IMR-90 (cell line): ENCODE data around the gene IGLL5. TPM values are rescaled to one million over a fixed set of nuclear protein-coding genes. Genes with fewer than 3 reads are reported as not detected.
"Not testable (repeated sequence)": the region's sequence is repeated elsewhere in the genome, so short reads cannot be mapped to it uniquely, and the experiment has no call there.

ENCODE experiments used
- ATAC-seq: fragments of 200-7000 bp; cut with Tn5 transposase; 2 replicates; pipeline ENCODE4 v1.9.1; 2020; ENCODE audit warnings: low read depth, mild to moderate bottlenecking, moderate library complexity
- BruUV-seq: library from RNA; stranded (reverse); fragments of 400-500 nt; replicated peaks from 2 replicates; lab custom pipeline; 2021; lab: Mats Ljungman, UMichigan
- CTCF ChIA-PET: fragments of 300-600 bp; formaldehyde crosslinking; extraction: SDS; loops from one replicate; lab custom pipeline; 2021; ENCODE audit warnings: antibody characterized with exemption; lab: Yijun Ruan, JAX
- POLR2A ChIA-PET: fragments of 300-600 bp; sonication (Branson Sonifier 250); formaldehyde crosslinking; loops from one replicate; lab custom pipeline; 2022; ENCODE audit warnings: antibody characterized with exemption; ENCODE audit not compliant: unreplicated experiment; lab: Charles Lee
- DNase-seq: peaks from one replicate; pipeline ENCODE4 v3.0.0; 2013
- H2AFZ ChIP-seq: replicated peaks from 2 replicates; pipeline ENCODE3; 2013; ENCODE audit warnings: low read length, mild to moderate bottlenecking; ENCODE audit not compliant: poor library complexity
- H2AK5ac ChIP-seq: 2 replicates; pipeline ENCODE4 v1.6.1; 2013; ENCODE audit warnings: low read depth, low read length, inconsistent platforms
- H2AK9ac ChIP-seq: replicated peaks from 2 replicates; pipeline ENCODE3; 2013; ENCODE audit warnings: mild to moderate bottlenecking, low read depth, low read length, moderate library complexity; ENCODE audit not compliant: poor library complexity
- H2BK120ac ChIP-seq: 2 replicates; pipeline ENCODE4 v1.6.1; 2013; ENCODE audit warnings: low read depth, low read length, inconsistent platforms
- H2BK15ac ChIP-seq: 3 replicates; pipeline ENCODE4 v1.6.1; 2013; ENCODE audit warnings: low read depth, low read length, inconsistent platforms
- H2BK20ac ChIP-seq: 2 replicates; pipeline ENCODE4 v1.6.1; 2013; ENCODE audit warnings: low read depth, mild to moderate bottlenecking, inconsistent platforms, low read length, moderate library complexity
- H2BK5ac ChIP-seq: 2 replicates; pipeline ENCODE4 v1.6.1; 2013; ENCODE audit warnings: mild to moderate bottlenecking, low read depth, low read length, inconsistent platforms; ENCODE audit not compliant: poor library complexity, severe bottlenecking
- H3K14ac ChIP-seq: replicated peaks from 2 replicates; pipeline ENCODE4 v1.6.1; 2013; ENCODE audit warnings: low read depth, low read length, inconsistent platforms
- H3K18ac ChIP-seq: 2 replicates; pipeline ENCODE4 v1.6.1; 2013; ENCODE audit warnings: low read depth, low read length, control low read depth
- H3K23ac ChIP-seq: 2 replicates; pipeline ENCODE4 v1.6.1; 2013; ENCODE audit warnings: low read depth, low read length, inconsistent platforms
- H3K27ac ChIP-seq: 2 replicates; pipeline ENCODE4 v1.5.1; 2013; ENCODE audit warnings: mild to moderate bottlenecking, control low read depth, low read length; ENCODE audit not compliant: insufficient read depth
- H3K27me3 ChIP-seq: 2 replicates; pipeline ENCODE4 v1.6.1; 2013; ENCODE audit warnings: low read length; ENCODE audit not compliant: control insufficient read depth, insufficient read depth
- H3K36me3 ChIP-seq: 2 replicates; pipeline ENCODE4 v1.6.1; 2013; ENCODE audit warnings: low read length, mixed read lengths; ENCODE audit not compliant: control insufficient read depth, insufficient read depth
- H3K4ac ChIP-seq: 2 replicates; pipeline ENCODE4 v1.6.1; 2013; ENCODE audit warnings: low read depth, low read length, inconsistent platforms
- H3K4me1 ChIP-seq: 2 replicates; pipeline ENCODE4 v1.6.1; 2013; ENCODE audit warnings: low read length, mixed read lengths; ENCODE audit not compliant: control insufficient read depth, insufficient read depth
- H3K4me2 ChIP-seq: 2 replicates; pipeline ENCODE4 v1.6.1; 2013; ENCODE audit warnings: low read depth, mild to moderate bottlenecking, control low read depth, low read length, moderate library complexity
- H3K4me3 ChIP-seq: 2 replicates; pipeline ENCODE4 v1.5.1; 2013; ENCODE audit warnings: low read depth, mild to moderate bottlenecking, control low read depth, low read length, moderate library complexity; ENCODE audit not compliant: insufficient read depth
- H3K56ac ChIP-seq: 2 replicates; pipeline ENCODE4 v1.6.1; 2013; ENCODE audit warnings: low read length, inconsistent platforms; ENCODE audit not compliant: insufficient read depth; ENCODE audit errors: extremely low read depth
- H3K79me1 ChIP-seq, 2 experiments: 2 replicates each; pipeline ENCODE4 v1.6.1; 2013; ENCODE audit warnings: low read length in 2 of 2, inconsistent platforms in 1 of 2, low read depth in 1 of 2
- H3K9ac ChIP-seq: 2 replicates; pipeline ENCODE4 v1.6.1; 2013; ENCODE audit warnings: low read depth, low read length, control low read depth
- H3K9me1 ChIP-seq: 2 replicates; pipeline ENCODE4 v1.6.1; 2013; ENCODE audit warnings: low read length, inconsistent platforms; ENCODE audit not compliant: insufficient read depth
- H3K9me3 ChIP-seq: 2 replicates; pipeline ENCODE4 v1.6.1; 2013; ENCODE audit warnings: low read length; ENCODE audit not compliant: control insufficient read depth, insufficient read depth
- H4K20me1 ChIP-seq: 2 replicates; pipeline ENCODE4 v1.6.1; 2013; ENCODE audit warnings: low read length, inconsistent platforms; ENCODE audit not compliant: insufficient read depth
- H4K5ac ChIP-seq: 2 replicates; pipeline ENCODE4 v1.6.1; 2013; ENCODE audit warnings: mild to moderate bottlenecking, low read depth, low read length, control low read depth
- H4K8ac ChIP-seq, 2 experiments: 2 replicates each; pipeline ENCODE4 v1.6.1; 2013; ENCODE audit warnings: low read depth in 2 of 2, low read length in 2 of 2, control low read depth in 1 of 2, inconsistent platforms in 1 of 2
- H4K91ac ChIP-seq: 2 replicates; pipeline ENCODE4 v1.6.1; 2013; ENCODE audit warnings: low read depth, low read length, inconsistent platforms; ENCODE audit not compliant: insufficient read depth
- WGBS, 2 experiments: methylation state at CpG; one replicate each; pipeline versions ENCODE4 v1.1.5 to v1.1.7; 2013; ENCODE audit warnings: missing lambda C conversion rate in 2 of 2; ENCODE audit not compliant: insufficient read length in 1 of 2; ENCODE audit errors: extremely low coverage in 2 of 2; 5-methylcytosine and 5-hydroxymethylcytosine counted together
- dilution Hi-C: fragments of 300-500 bp; cut with HindIII; formaldehyde crosslinking; loops from one replicate; pipeline ENCODE4 v1.14.3; 2018; ENCODE audit warnings: low sequenced_read_pairs; ENCODE audit not compliant: unreplicated experiment
- in situ Hi-C: fragments of 300-500 bp; cut with MboI; formaldehyde crosslinking; loops from 3 replicates; pipeline ENCODE4 v1.14.3; 2019; ENCODE audit warnings: low sequenced_read_pairs, inconsistent platforms, mixed read lengths
- intact Hi-C: fragments of 100-400 bp; cut with micrococcal nuclease; formaldehyde crosslinking; loops from 2 replicates; pipeline ENCODE4 v1.10.0; 2022
- polyA plus RNA-seq, 3 experiments: library from polyadenylated mRNA; depleted of rRNA; stranded (reverse); fragments of >200 nt; gene quantifications; 2 replicates each; pipeline ENCODE4 v1.2.3, GENCODE V29; 2012; ENCODE audit warnings: low replicate concordance in 1 of 3
- total RNA-seq: library from RNA; depleted of rRNA; stranded (reverse); fragments of >200 nt; gene quantifications from 2 replicates; pipeline ENCODE4 v1.2.3, GENCODE V29; 2012

IGLL5 gene
- total and polyA plus RNA-seq, 2 of the 4 experiments (the other 2 are of a cell fraction): not detected

DNA sequence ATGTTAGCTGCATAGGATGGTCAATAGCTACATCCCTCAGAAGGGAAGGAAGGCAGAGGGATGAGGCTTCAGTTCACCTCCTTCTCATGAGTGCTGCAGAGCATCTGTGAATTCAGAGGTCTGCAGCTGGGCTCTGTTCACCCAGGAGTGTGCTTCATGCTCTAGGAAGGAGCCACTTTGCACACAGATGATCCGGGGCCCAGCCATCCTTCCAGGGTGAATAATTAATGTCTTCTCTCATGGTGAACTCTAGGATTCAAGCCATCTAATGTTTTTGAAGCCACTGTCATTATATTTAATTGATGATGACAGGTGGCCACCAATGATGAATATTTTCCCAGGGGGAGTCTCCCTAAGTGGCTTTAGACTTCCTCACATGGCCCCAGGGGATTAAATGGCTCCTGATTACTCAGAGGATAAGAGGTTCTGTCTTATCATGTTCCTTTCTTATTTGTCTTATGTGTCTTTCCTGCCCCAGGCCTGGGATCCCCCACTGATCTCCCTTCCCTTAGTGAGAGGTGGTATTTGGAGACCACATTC, 10.9 kb downstream of the IGLL5 start:
- H3K27ac ChIP-seq, H3K4me1 ChIP-seq, H3K9me1 ChIP-seq, H3K79me1 ChIP-seq, H3K9me3 ChIP-seq, BruUV-seq, CTCF ChIA-PET, ATAC-seq, H3K4ac ChIP-seq, H3K9ac ChIP-seq, H3K56ac ChIP-seq, H3K4me3 ChIP-seq, H2BK20ac ChIP-seq, H3K23ac ChIP-seq, H2BK15ac ChIP-seq, H3K14ac ChIP-seq, H4K5ac ChIP-seq, H4K8ac ChIP-seq, dilution Hi-C loops, H2BK120ac ChIP-seq, H2BK5ac ChIP-seq, H3K36me3 ChIP-seq, H3K18ac ChIP-seq, DNase-seq, H2AK9ac ChIP-seq, POLR2A ChIA-PET, H2AFZ ChIP-seq, H4K20me1 ChIP-seq, H2AK5ac ChIP-seq, H4K91ac ChIP-seq, intact Hi-C loops, H3K4me2 ChIP-seq, in situ Hi-C loops: not testable (repeated sequence)
- WGBS, 2 experiments: no CpG with 5 or more reads among the region's 1 CpG
- H3K27me3 ChIP-seq: peaks cover 19% of the 10 kb centered on the region; the same call in 1 of the 2 replicates

GRCh38 chr22:22899342-22900080, 11.9 kb downstream of the IGLL5 start:
- DNase-seq, H2AK9ac ChIP-seq, in situ Hi-C loops, H3K4me1 ChIP-seq, H2AFZ ChIP-seq, H3K23ac ChIP-seq, H4K8ac ChIP-seq, BruUV-seq, H3K14ac ChIP-seq, H2AK5ac ChIP-seq, H3K9ac ChIP-seq, H2BK5ac ChIP-seq, H3K4me2 ChIP-seq, H3K9me1 ChIP-seq, H2BK15ac ChIP-seq, CTCF ChIA-PET, H3K4ac ChIP-seq, dilution Hi-C loops, H3K79me1 ChIP-seq, H4K91ac ChIP-seq, H3K36me3 ChIP-seq, H3K4me3 ChIP-seq, H3K27ac ChIP-seq, H4K20me1 ChIP-seq, H2BK120ac ChIP-seq, H3K56ac ChIP-seq, ATAC-seq, H3K9me3 ChIP-seq, POLR2A ChIA-PET, H3K18ac ChIP-seq, H2BK20ac ChIP-seq, H4K5ac ChIP-seq, intact Hi-C loops: not testable (repeated sequence)
- WGBS, 2 experiments: no CpG with 5 or more reads among the region's 9 CpGs
- H3K27me3 ChIP-seq: peaks cover 18% of the 10 kb centered on the region; the same call in 1 of the 2 replicates
